ENCODE measurements around the gene GFAP.

The GFAP gene

GRCh38 chr17:44933824-44934744, 18.8 kb upstream of the GFAP start:
- in situ Hi-C loops (cut with MboI; ENCODE audit: low pct_unique_long_range_greater_than_20kb, low sequenced_read_pairs) = no loop called here
- DNase-seq = no peak

- in situ Hi-C loops (cut with MboI; ENCODE audit: low pct_unique_long_range_greater_than_20kb, low sequenced_read_pairs) = no loop called here
- DNase-seq = no peak
These were observed 17.4 kb upstream of the GFAP start for GRCh38 chr17:44932787-44933097.

- in situ Hi-C loops (cut with MboI; ENCODE audit: low pct_unique_long_range_greater_than_20kb, low sequenced_read_pairs) = no loop called here
- no peak for DNase-seq
These were observed 16.9 kb upstream of the GFAP start for GRCh38 chr17:44932096-44932786.

GRCh38 chr17:44931376-44931775, 16.1 kb upstream of the GFAP start:
- DNase-seq = no peak
- in situ Hi-C loops (cut with MboI; ENCODE audit: low pct_unique_long_range_greater_than_20kb, low sequenced_read_pairs) = no loop called here

- in situ Hi-C loops (cut with MboI; ENCODE audit: low pct_unique_long_range_greater_than_20kb, low sequenced_read_pairs) = no loop called here
These were observed 15.4 kb upstream of the GFAP start for GRCh38 chr17:44930667-44931066.

GRCh38 chr17:44928950-44929720, 13.8 kb upstream of the GFAP start:
- in situ Hi-C loops (cut with MboI; ENCODE audit: low pct_unique_long_range_greater_than_20kb, low sequenced_read_pairs) = no loop called here
- DNase-seq = no peak

More at GRCh38 chr17:44930667-44931066, 15.4 kb upstream of the GFAP start:
- no peak for DNase-seq

- no peak for DNase-seq
These were observed 12.8 kb upstream of the GFAP start for GRCh38 chr17:44928136-44928535.

GRCh38 chr17:44927696-44928095, 12.4 kb upstream of the GFAP start:
- in situ Hi-C loops (cut with MboI; ENCODE audit: low pct_unique_long_range_greater_than_20kb, low sequenced_read_pairs) = no loop called here
- DNase-seq = no peak

More at GRCh38 chr17:44928136-44928535, 12.8 kb upstream of the GFAP start:
- in situ Hi-C loops (cut with MboI; ENCODE audit: low pct_unique_long_range_greater_than_20kb, low sequenced_read_pairs) = no loop called here

- in situ Hi-C loops (cut with MboI; ENCODE audit: low pct_unique_long_range_greater_than_20kb, low sequenced_read_pairs) = no loop called here
- DNase-seq = no peak
These were observed 11.7 kb upstream of the GFAP start for GRCh38 chr17:44926821-44927525.

GRCh38 chr17:44925731-44926697, 10.7 kb upstream of the GFAP start:
- in situ Hi-C loops (cut with MboI; ENCODE audit: low pct_unique_long_range_greater_than_20kb, low sequenced_read_pairs) = no loop called here
- DNase-seq = no peak

GRCh38 chr17:44924107-44924544, 8.8 kb upstream of the GFAP start:
- in situ Hi-C loops (cut with MboI; ENCODE audit: low pct_unique_long_range_greater_than_20kb, low sequenced_read_pairs) = loop anchor here (25.0 kb wide), 2 partner anchors 88 to 188 kb away; no protein-coding TSS in a partner anchor
- DNase-seq = no peak

GRCh38 chr17:44922746-44923470, 7.6 kb upstream of the GFAP start:
- in situ Hi-C loops (cut with MboI; ENCODE audit: low pct_unique_long_range_greater_than_20kb, low sequenced_read_pairs) = loop anchor here (25.0 kb wide), 2 partner anchors 89 to 189 kb away; no protein-coding TSS in a partner anchor
- DNase-seq = no peak

GRCh38 chr17:44922136-44922535, 6.8 kb upstream of the GFAP start:
- in situ Hi-C loops (cut with MboI; ENCODE audit: low pct_unique_long_range_greater_than_20kb, low sequenced_read_pairs) = loop anchor here (25.0 kb wide), 2 partner anchors 90 to 190 kb away; no protein-coding TSS in a partner anchor
- DNase-seq = no peak

- in situ Hi-C loops (cut with MboI; ENCODE audit: low pct_unique_long_range_greater_than_20kb, low sequenced_read_pairs) = loop anchor here (25.0 kb wide), 2 partner anchors 91 to 191 kb away; no protein-coding TSS in a partner anchor
These were observed 6.0 kb upstream of the GFAP start for GRCh38 chr17:44921122-44921882.

GRCh38 chr17:44920565-44920940, 5.3 kb upstream of the GFAP start:
- in situ Hi-C loops (cut with MboI; ENCODE audit: low pct_unique_long_range_greater_than_20kb, low sequenced_read_pairs) = loop anchor here (25.0 kb wide), 2 partner anchors 92 to 192 kb away; no protein-coding TSS in a partner anchor
- no peak for DNase-seq

More at GRCh38 chr17:44921122-44921882, 6.0 kb upstream of the GFAP start:
- no peak for DNase-seq

- in situ Hi-C loops (cut with MboI; ENCODE audit: low pct_unique_long_range_greater_than_20kb, low sequenced_read_pairs) = loop anchor here (25.0 kb wide), 2 partner anchors 92 to 192 kb away; no protein-coding TSS in a partner anchor
These were observed 4.7 kb upstream of the GFAP start for GRCh38 chr17:44919885-44920564.

More at GRCh38 chr17:44919885-44920564, 4.7 kb upstream of the GFAP start:
- peak; percentile 73 for DNase-seq
